H1 (cell line): Measurements from ENCODE around the gene NPIPB6. TPM values are rescaled to one million over a fixed set of nuclear protein-coding genes. Genes with fewer than 3 reads are reported as not detected.

Experiments used
- CTCF ChIA-PET: fragments of 300-600 bp; sonication (Branson Sonifier 250); formaldehyde crosslinking; loops from one replicate; lab custom pipeline; 2021; ENCODE audit not compliant: partially characterized antibody; lab: Charles Lee
- POLR2A ChIA-PET: fragments of 300-600 bp; sonication (Branson Sonifier 250); formaldehyde crosslinking; loops from one replicate; lab custom pipeline; 2021; ENCODE audit warnings: inconsistent platforms; ENCODE audit not compliant: partially characterized antibody; lab: Charles Lee
- DNase-seq, 2 experiments: peaks; one replicate each; pipeline versions ENCODE4 v3.0.0 to v3.0.0-alpha.2; 2010 to 2022; ENCODE audit warnings: low spot score in 2 of 2, low read depth in 1 of 2, mixed read lengths in 1 of 2
- FAIRE-seq: peaks from 2 replicates; lab custom pipeline; 2011; peaks lifted over from hg19 to GRCh38; lab: Jason Lieb, UNC
- H2AFZ ChIP-seq: 2 replicates; pipeline ENCODE4 v1.8.1; 2012; ENCODE audit warnings: low read length, inconsistent platforms
- H2AK5ac ChIP-seq: 2 replicates; pipeline ENCODE4 v1.6.1; 2013; ENCODE audit warnings: low read depth, low read length
- H2BK120ac ChIP-seq: replicated peaks from 2 replicates; pipeline ENCODE3; 2013; ENCODE audit warnings: low read depth, low read length, inconsistent platforms
- H2BK12ac ChIP-seq: 2 replicates; pipeline ENCODE4 v1.6.1; 2013; ENCODE audit warnings: low read depth, low read length
- H2BK15ac ChIP-seq: 2 replicates; pipeline ENCODE4 v1.6.1; 2013; ENCODE audit warnings: low read length
- H2BK20ac ChIP-seq: 2 replicates; pipeline ENCODE4 v1.6.1; 2013; ENCODE audit warnings: low read length
- H2BK5ac ChIP-seq: 2 replicates; pipeline ENCODE4 v1.6.1; 2013; ENCODE audit warnings: low read depth, low read length
- H3K14ac ChIP-seq: 2 replicates; pipeline ENCODE4 v1.6.1; 2013; ENCODE audit warnings: inconsistent platforms; ENCODE audit not compliant: insufficient read length
- H3K18ac ChIP-seq: 2 replicates; pipeline ENCODE4 v1.6.1; 2013; ENCODE audit warnings: low read length; ENCODE audit errors: extremely low read depth
- H3K23ac ChIP-seq: 2 replicates; pipeline ENCODE4 v1.6.1; 2013; ENCODE audit warnings: inconsistent platforms; ENCODE audit not compliant: insufficient read length
- H3K23me2 ChIP-seq: 2 replicates; pipeline ENCODE4 v1.6.1; 2013; ENCODE audit warnings: low read depth, low read length
- H3K27ac ChIP-seq: 2 replicates; pipeline ENCODE4 v1.6.1; 2011; ENCODE audit warnings: low read depth, low read length, inconsistent platforms
- H3K27me3 ChIP-seq, 4 experiments: replicated peaks in 1 of 4; 1 replicate in 1 of 4; 2 replicates in 3 of 4; pipeline versions ENCODE4 v1.6.1 to v1.8.1; 2011 to 2013; ENCODE audit warnings: low read length in 3 of 4, mild to moderate bottlenecking in 3 of 4, inconsistent platforms in 2 of 4, mixed read lengths in 2 of 4, moderate library complexity in 1 of 4; ENCODE audit not compliant: control insufficient read depth in 3 of 4, insufficient read depth in 3 of 4; ENCODE audit errors: extremely low read depth in 1 of 4
- H3K36me3 ChIP-seq, 4 experiments: 2 replicates each; pipeline versions ENCODE4 v1.6.1 to v1.8.1; 2011 to 2013; ENCODE audit warnings: mild to moderate bottlenecking in 4 of 4, low read length in 3 of 4, moderate library complexity in 2 of 4, control low read depth in 1 of 4, inconsistent platforms in 1 of 4; ENCODE audit not compliant: insufficient read depth in 4 of 4, control insufficient read depth in 2 of 4
- H3K4ac ChIP-seq: replicated peaks from 2 replicates; pipeline ENCODE3; 2013; ENCODE audit warnings: low read length, low read depth, mixed read lengths, inconsistent platforms; ENCODE audit not compliant: insufficient read length
- H3K4me1 ChIP-seq, 4 experiments: replicated peaks in 1 of 4; 1 replicate in 1 of 4; 2 replicates in 3 of 4; pipeline versions ENCODE4 v1.6.1 to v1.8.1; 2011 to 2013; ENCODE audit warnings: low read length in 3 of 4, inconsistent platforms in 2 of 4, mixed read lengths in 1 of 4; ENCODE audit not compliant: insufficient read depth in 4 of 4, control insufficient read depth in 3 of 4
- H3K4me2 ChIP-seq, 2 experiments: 2 replicates each; pipeline versions ENCODE4 v1.6.1 to v1.8.1; 2011 to 2013; ENCODE audit warnings: low read depth in 2 of 2, low read length in 2 of 2, control low read depth in 1 of 2, inconsistent platforms in 1 of 2, mild to moderate bottlenecking in 1 of 2; ENCODE audit not compliant: insufficient read depth in 1 of 2
- H3K4me3 ChIP-seq, 4 experiments: fragments of 200-600, 300-600 bp in 1 of 4; sonication (generic), shearing (Covaris generic), sonication (Bioruptor Twin) in 1 of 4; 2 replicates each; pipeline versions ENCODE4 v1.5.1 to v1.8.1; 2011 to 2016; ENCODE audit warnings: low read length in 4 of 4, low read depth in 3 of 4, control low read depth in 2 of 4, inconsistent platforms in 2 of 4, mild to moderate bottlenecking in 2 of 4, mixed read lengths in 1 of 4, moderate library complexity in 1 of 4; ENCODE audit not compliant: insufficient read depth in 2 of 4; ENCODE audit errors: extremely low read depth in 1 of 4
- H3K56ac ChIP-seq: replicated peaks from 2 replicates; pipeline ENCODE3; 2013; ENCODE audit warnings: low read depth, mild to moderate bottlenecking, mixed read lengths, low read length, inconsistent platforms; ENCODE audit not compliant: insufficient read length
- H3K79me1 ChIP-seq: 2 replicates; pipeline ENCODE4 v1.6.1; 2013; ENCODE audit warnings: low read depth, low read length, control low read depth
- H3K79me2 ChIP-seq, 2 experiments: 2 replicates each; pipeline versions ENCODE4 v1.6.1 to v1.8.1; 2012 to 2013; ENCODE audit warnings: low read length in 2 of 2, mild to moderate bottlenecking in 2 of 2, inconsistent platforms in 1 of 2; ENCODE audit not compliant: insufficient read depth in 2 of 2, control insufficient read depth in 1 of 2
- H3K9ac ChIP-seq, 4 experiments: replicated peaks in 1 of 4; 1 replicate in 1 of 4; 2 replicates in 3 of 4; pipeline versions ENCODE4 v1.6.1 to v1.8.1; 2011 to 2013; ENCODE audit warnings: low read depth in 3 of 4, low read length in 3 of 4, control low read depth in 2 of 4, mild to moderate bottlenecking in 2 of 4, moderate library complexity in 2 of 4, inconsistent platforms in 1 of 4; ENCODE audit errors: extremely low read depth in 1 of 4
- H3K9me3 ChIP-seq, 2 experiments: 2 replicates each; pipeline versions ENCODE4 v1.6.1 to v1.8.1; 2012 to 2013; ENCODE audit warnings: mild to moderate bottlenecking in 2 of 2, moderate library complexity in 2 of 2, control low read depth in 1 of 2, inconsistent platforms in 1 of 2, low read depth in 1 of 2, low read length in 1 of 2, mixed read lengths in 1 of 2; ENCODE audit not compliant: insufficient read depth in 2 of 2
- H4K20me1 ChIP-seq, 2 experiments: replicated peaks in 1 of 2; 2 replicates each; pipeline versions ENCODE3 to v1.8.1; 2011 to 2013; ENCODE audit warnings: inconsistent platforms in 2 of 2, low read length in 2 of 2, mild to moderate bottlenecking in 1 of 2; ENCODE audit not compliant: insufficient read depth in 2 of 2, control insufficient read depth in 1 of 2
- H4K5ac ChIP-seq: 2 replicates; pipeline ENCODE4 v1.6.1; 2013; ENCODE audit warnings: low read length, low read depth, mixed read lengths, inconsistent platforms; ENCODE audit not compliant: insufficient read length
- H4K8ac ChIP-seq: 2 replicates; pipeline ENCODE4 v1.8.0; 2013; ENCODE audit warnings: mild to moderate bottlenecking, moderate library complexity, low read length, inconsistent platforms; ENCODE audit not compliant: insufficient read depth; ENCODE audit errors: extremely low read depth
- H4K91ac ChIP-seq: replicated peaks from 2 replicates; pipeline ENCODE3; 2013; ENCODE audit warnings: low read length, mixed read lengths, inconsistent platforms; ENCODE audit not compliant: insufficient read length
- ASH2L ChIP-seq: fragments of 200-600, 300-600 bp; sonication (generic); IDR thresholded peaks from one replicate; pipeline ENCODE4 v1.7.1; 2017; ENCODE audit warnings: low read length
- CTBP2 ChIP-seq: IDR thresholded peaks from 2 replicates; pipeline ENCODE4 v1.7.0; 2011; ENCODE audit warnings: borderline replicate concordance, mild to moderate bottlenecking, moderate library complexity, mixed read lengths, low read length; ENCODE audit not compliant: insufficient read depth, insufficient read length
- FOSL1 ChIP-seq: IDR thresholded peaks from 2 replicates; pipeline ENCODE4 v1.6.1; 2011; ENCODE audit warnings: mild to moderate bottlenecking, low read depth, low read length, moderate library complexity; ENCODE audit not compliant: insufficient read depth
- KDM4A ChIP-seq: IDR thresholded peaks from one replicate; pipeline ENCODE4 v1.7.1; 2012; ENCODE audit warnings: low read depth, mild to moderate bottlenecking, moderate library complexity, low read length, inconsistent platforms; ENCODE audit not compliant: severe bottlenecking
- NANOG ChIP-seq: IDR thresholded peaks from 2 replicates; pipeline ENCODE4 v1.6.1; 2011; ENCODE audit warnings: low read length, low read depth, mild to moderate bottlenecking, inconsistent platforms; ENCODE audit not compliant: insufficient read depth, poor library complexity, severe bottlenecking
- PHF8 ChIP-seq: fragments of 200-600 bp; sonication (generic); conservative IDR thresholded peaks from 2 replicates; pipeline ENCODE4 v1.7.1; 2012; ENCODE audit warnings: low read depth, mild to moderate bottlenecking, inconsistent platforms, low read length, moderate library complexity
- SUZ12 ChIP-seq: fragments of 200-600 bp; sonication (generic); IDR thresholded peaks from 2 replicates; pipeline ENCODE4 v1.6.1; 2012; ENCODE audit warnings: mild to moderate bottlenecking, inconsistent platforms, low read length, moderate library complexity, mixed read lengths
- whole genome bisulfite sequencing, 2 experiments: shearing (Covaris generic) in 1 of 2; methylation state at CpG; one replicate each; pipeline versions ENCODE4 v1.1.6 to v1.1.7; 2013 to 2015; ENCODE audit warnings: low lambda C conversion rate in 2 of 2, mixed read lengths in 2 of 2, inconsistent platforms in 1 of 2, low coverage in 1 of 2, missing lambda C conversion rate in 1 of 2; ENCODE audit not compliant: insufficient replicate concordance in 2 of 2, insufficient coverage in 1 of 2, insufficient read length in 1 of 2; ENCODE audit errors: extremely low coverage in 1 of 2, missing lambda C conversion rate in 1 of 2; 5-methylcytosine and 5-hydroxymethylcytosine counted together
- polyA plus RNA-seq, 7 experiments: library from polyadenylated mRNA; depleted of rRNA in 3 of 7; stranded (reverse) in 5 of 7; unstranded in 2 of 7; fragments of >200 nt in 5 of 7; fragments of 200-250 nt in 2 of 7; gene quantifications; 1 replicate in 5 of 7; 2 replicates in 1 of 7; 4 replicates in 1 of 7; pipeline versions ENCODE4 v1.2.1 to v1.2.3, GENCODE V29; 2011 to 2013; ENCODE audit warnings: missing spikeins in 2 of 7, mixed read lengths in 2 of 7
- total RNA-seq: library from RNA; stranded (reverse); fragmentation: NEBNext Ultra II Directional; extraction: Animal tissue kit (Norgen Biotek cat#: 25700); gene quantifications from 2 replicates; pipeline ENCODE4 v1.2.1, GENCODE V29; 2021
- TF ChIP-seq, protein P1 (sequence below): IDR thresholded peaks from 2 replicates; pipeline ENCODE4 v1.6.1; 2011; ENCODE audit warnings: low read length, improper control_type of control experiment

NPIPB6 gene
- total and polyA plus RNA-seq, 2 of the 8 experiments (the other 6 are each of a cell fraction or from before 2014, with no cell fraction given) = 0.83 to 1.9 TPM

DNA sequence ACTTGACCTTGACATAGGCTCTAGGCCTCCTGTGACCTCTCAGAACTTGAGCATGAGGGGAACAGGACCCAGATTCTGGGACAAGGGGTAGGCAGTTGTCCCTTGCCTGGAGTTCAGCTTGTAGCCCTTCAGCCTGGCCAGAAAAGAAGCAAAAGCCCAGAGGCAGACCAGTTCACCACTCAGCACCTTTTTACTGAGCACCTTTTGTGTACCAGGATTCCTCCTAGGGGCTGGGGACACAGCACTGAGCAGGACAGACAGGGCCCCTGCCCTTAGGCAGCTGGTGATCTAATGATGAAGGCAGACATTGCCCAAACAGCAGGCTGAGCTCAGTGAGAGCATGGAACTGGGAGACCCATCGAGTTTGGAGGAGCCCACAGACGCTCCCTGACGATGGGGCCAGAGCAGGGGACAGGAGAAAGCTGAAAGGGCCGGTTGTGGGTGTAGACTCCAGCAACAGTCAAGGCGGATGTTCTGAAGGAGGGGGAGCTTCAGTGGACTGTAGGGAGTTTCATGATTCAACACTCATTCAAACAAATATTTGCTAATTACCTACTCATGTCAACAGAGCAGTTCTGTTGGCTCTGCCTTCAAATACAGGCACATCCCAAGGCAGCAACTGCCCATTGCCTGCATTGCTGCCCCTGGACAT lies 38.9 kb downstream of the NPIPB6 start:
- Histone ChIP-seq H2AK5ac (no peak overlapping the region), H3K4me2 (no peak overlapping the region), H3K36me3 (peaks cover 0 to 19% (median under 1%) of the 10 kb centered on the region in 4 experiments; a peak in 4 of 8 replicates), H3K79me1 (no peaks in the 10 kb centered on the region), H3K14ac (no peak overlapping the region), H3K4ac (no peak overlapping the region), H3K4me3 (no peak overlapping the region), H2BK20ac (no peak overlapping the region), H3K9me3 (no peaks in the 10 kb centered on the region), H3K79me2 (no peaks in the 10 kb centered on the region), H3K9ac (no peak overlapping the region), H3K27ac (no peak overlapping the region), H2BK15ac (no peak overlapping the region), H3K23ac (no peak overlapping the region), H3K56ac (no peak overlapping the region), H2BK120ac (no peak overlapping the region), H2BK5ac (no peak overlapping the region), H4K5ac (no peak overlapping the region), H2AFZ (no peak overlapping the region), H3K18ac (no peak overlapping the region), H3K4me1 (no peaks in the 10 kb centered on the region; a peak in 1 of 7 replicates), H4K8ac (no peak overlapping the region), H2BK12ac (no peak overlapping the region), H3K27me3 (no peaks in the 10 kb centered on the region), H4K91ac (no peak overlapping the region), H4K20me1 (peaks cover 4 to 5% of the 10 kb centered on the region in 2 experiments), H3K23me2 (no peaks in the 10 kb centered on the region)
- no peak for FAIRE-seq
- CTCF ChIA-PET = interaction anchor here (1.3 kb wide), 1 partner anchor 43 kb away, joined by 4 read pairs; no protein-coding TSS in a partner anchor
- no peak for DNase-seq
- 94% methylated on average over 5 of the region's 5 CpGs; no CpG with 5 or more reads in 1 of the 2 experiments for WGBS, 2 experiments
- TF ChIP-seq, protein P1, sequence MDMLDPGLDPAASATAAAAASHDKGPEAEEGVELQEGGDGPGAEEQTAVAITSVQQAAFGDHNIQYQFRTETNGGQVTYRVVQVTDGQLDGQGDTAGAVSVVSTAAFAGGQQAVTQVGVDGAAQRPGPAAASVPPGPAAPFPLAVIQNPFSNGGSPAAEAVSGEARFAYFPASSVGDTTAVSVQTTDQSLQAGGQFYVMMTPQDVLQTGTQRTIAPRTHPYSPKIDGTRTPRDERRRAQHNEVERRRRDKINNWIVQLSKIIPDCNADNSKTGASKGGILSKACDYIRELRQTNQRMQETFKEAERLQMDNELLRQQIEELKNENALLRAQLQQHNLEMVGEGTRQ = no peak
- TF ChIP-seq PHF8 (no peak), KDM4A (no peak), ASH2L (no peak), FOSL1 (no peak), CTBP2 (no peak), SUZ12 (no peak), NANOG (no peak)
- POLR2A ChIA-PET = interaction anchor here (0.9 kb wide), 1 partner anchor 498 kb away, joined by 3 read pairs; the partner anchor contains the start of gene ATXN2L
